Measurements from ENCODE around the gene IGSF5.

Gene IGSF5

DNA sequence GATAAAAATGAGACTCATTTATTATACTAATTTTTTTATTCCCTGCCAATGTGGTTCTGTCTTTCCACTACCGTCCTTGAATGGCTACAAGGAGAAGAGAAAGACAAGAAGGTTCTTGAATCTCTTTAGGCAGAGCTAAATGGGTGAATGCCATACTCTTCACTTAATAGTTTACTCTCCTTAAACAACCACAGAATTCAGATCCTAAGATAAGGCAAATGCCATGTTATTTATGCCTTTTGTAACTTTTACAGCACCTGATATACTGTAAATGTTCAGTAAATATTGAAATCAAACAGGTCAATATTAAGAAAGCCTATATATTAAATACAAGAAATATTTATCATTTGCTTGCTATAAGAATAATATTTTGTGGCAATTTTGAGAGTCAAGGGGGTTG, 58.4 kb downstream of the IGSF5 start:
- H3K27me3 ChIP-seq (ENCODE audit: insufficient read depth, poor library complexity, severe bottlenecking): peaks cover 2% of the 10 kb centered on the region
- H3K4me3 ChIP-seq (replicated peaks; ENCODE audit: insufficient read depth, low read length): no peak overlapping the region
- TF ChIP-seq SPI1 (IDR thresholded peaks at IDR 0.05; ENCODE audit: borderline replicate concordance, low read depth): no peak
- TF ChIP-seq, protein P1, sequence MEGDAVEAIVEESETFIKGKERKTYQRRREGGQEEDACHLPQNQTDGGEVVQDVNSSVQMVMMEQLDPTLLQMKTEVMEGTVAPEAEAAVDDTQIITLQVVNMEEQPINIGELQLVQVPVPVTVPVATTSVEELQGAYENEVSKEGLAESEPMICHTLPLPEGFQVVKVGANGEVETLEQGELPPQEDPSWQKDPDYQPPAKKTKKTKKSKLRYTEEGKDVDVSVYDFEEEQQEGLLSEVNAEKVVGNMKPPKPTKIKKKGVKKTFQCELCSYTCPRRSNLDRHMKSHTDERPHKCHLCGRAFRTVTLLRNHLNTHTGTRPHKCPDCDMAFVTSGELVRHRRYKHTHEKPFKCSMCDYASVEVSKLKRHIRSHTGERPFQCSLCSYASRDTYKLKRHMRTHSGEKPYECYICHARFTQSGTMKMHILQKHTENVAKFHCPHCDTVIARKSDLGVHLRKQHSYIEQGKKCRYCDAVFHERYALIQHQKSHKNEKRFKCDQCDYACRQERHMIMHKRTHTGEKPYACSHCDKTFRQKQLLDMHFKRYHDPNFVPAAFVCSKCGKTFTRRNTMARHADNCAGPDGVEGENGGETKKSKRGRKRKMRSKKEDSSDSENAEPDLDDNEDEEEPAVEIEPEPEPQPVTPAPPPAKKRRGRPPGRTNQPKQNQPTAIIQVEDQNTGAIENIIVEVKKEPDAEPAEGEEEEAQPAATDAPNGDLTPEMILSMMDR (IDR thresholded peaks at IDR 0.05; ENCODE audit: insufficient read depth, low read length): no peak
- no peak overlapping the region for H3K27ac ChIP-seq (replicated peaks)
- DNase-seq (ENCODE audit: low read depth in 1 of 2, low spot score in 1 of 2): no peak

DNA sequence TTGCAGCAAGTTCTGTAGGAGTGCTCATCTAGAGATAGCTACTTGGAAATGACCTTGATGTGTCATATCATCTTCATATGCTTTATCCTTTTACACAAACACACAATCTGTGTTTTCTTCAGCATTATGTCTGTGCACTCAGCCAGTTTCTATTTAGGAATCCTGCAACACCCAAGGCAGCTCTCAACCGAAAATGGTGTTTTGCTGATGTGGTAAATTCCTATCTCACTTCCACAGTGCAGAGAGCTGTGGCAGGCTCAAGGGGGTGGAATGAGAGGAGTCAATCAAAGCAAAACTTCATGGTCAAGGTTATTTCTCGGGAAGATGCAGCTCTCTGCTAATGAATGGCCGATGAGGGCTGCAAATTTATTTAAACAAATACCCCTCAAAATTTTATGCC, 59.3 kb downstream of the IGSF5 start:
- Histone ChIP-seq H3K4me3 (replicated peaks; ENCODE audit: insufficient read depth, low read length) (no peak overlapping the region), H3K27ac (replicated peaks) (no peak overlapping the region), H3K27me3 (ENCODE audit: insufficient read depth, poor library complexity, severe bottlenecking) (peaks cover 2% of the 10 kb centered on the region)
- no peak for TF ChIP-seq GABPA (IDR thresholded peaks at IDR 0.05; ENCODE audit: low read depth)
- no peak for TF ChIP-seq POLR2AphosphoS5 (IDR thresholded peaks at IDR 0.05; ENCODE audit: low read depth)
- TF ChIP-seq, protein P2, sequence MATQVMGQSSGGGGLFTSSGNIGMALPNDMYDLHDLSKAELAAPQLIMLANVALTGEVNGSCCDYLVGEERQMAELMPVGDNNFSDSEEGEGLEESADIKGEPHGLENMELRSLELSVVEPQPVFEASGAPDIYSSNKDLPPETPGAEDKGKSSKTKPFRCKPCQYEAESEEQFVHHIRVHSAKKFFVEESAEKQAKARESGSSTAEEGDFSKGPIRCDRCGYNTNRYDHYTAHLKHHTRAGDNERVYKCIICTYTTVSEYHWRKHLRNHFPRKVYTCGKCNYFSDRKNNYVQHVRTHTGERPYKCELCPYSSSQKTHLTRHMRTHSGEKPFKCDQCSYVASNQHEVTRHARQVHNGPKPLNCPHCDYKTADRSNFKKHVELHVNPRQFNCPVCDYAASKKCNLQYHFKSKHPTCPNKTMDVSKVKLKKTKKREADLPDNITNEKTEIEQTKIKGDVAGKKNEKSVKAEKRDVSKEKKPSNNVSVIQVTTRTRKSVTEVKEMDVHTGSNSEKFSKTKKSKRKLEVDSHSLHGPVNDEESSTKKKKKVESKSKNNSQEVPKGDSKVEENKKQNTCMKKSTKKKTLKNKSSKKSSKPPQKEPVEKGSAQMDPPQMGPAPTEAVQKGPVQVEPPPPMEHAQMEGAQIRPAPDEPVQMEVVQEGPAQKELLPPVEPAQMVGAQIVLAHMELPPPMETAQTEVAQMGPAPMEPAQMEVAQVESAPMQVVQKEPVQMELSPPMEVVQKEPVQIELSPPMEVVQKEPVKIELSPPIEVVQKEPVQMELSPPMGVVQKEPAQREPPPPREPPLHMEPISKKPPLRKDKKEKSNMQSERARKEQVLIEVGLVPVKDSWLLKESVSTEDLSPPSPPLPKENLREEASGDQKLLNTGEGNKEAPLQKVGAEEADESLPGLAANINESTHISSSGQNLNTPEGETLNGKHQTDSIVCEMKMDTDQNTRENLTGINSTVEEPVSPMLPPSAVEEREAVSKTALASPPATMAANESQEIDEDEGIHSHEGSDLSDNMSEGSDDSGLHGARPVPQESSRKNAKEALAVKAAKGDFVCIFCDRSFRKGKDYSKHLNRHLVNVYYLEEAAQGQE (IDR thresholded peaks at IDR 0.05; ENCODE audit: insufficient replicate concordance, low read depth): no peak
- TF ChIP-seq, protein P1 (IDR thresholded peaks at IDR 0.05; ENCODE audit: insufficient read depth, low read length): no peak
- TF ChIP-seq SPI1 (IDR thresholded peaks at IDR 0.05; ENCODE audit: borderline replicate concordance, low read depth): no peak
- no peak for DNase-seq (ENCODE audit: low read depth in 1 of 2, low spot score in 1 of 2)

DNA sequence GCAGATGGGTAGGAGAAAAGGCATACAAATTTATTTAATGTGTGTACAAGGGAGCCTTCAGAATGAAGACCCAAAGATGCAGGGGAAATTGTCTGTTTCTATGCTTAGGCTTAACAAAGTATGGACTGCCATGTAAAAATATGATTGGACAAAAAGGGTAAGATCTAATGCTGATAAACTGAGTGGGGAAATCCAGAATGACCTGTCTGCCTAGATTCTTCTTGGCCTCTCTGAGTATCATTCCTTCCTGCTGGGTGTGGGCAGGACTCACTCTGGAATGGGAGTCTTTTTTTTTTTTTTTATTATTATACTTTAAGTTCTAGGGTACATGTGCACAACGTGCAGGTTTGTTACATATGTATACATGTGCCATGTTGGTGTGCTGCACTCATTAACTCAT, 61.0 kb downstream of the IGSF5 start:
- no peak for DNase-seq (ENCODE audit: low read depth in 1 of 2, low spot score in 1 of 2)
- TF ChIP-seq, protein P2 (IDR thresholded peaks at IDR 0.05; ENCODE audit: insufficient replicate concordance, low read depth): no peak
- TF ChIP-seq POLR2AphosphoS5 (IDR thresholded peaks at IDR 0.05; ENCODE audit: low read depth): no peak
- TF ChIP-seq, protein P1 (IDR thresholded peaks at IDR 0.05; ENCODE audit: insufficient read depth, low read length): no peak
- no peak overlapping the region for H3K4me3 ChIP-seq (replicated peaks; ENCODE audit: insufficient read depth, low read length)
- no peak overlapping the region for H3K27ac ChIP-seq (replicated peaks)
- H3K27me3 ChIP-seq (ENCODE audit: insufficient read depth, poor library complexity, severe bottlenecking): no peaks in the 10 kb centered on the region

DNA sequence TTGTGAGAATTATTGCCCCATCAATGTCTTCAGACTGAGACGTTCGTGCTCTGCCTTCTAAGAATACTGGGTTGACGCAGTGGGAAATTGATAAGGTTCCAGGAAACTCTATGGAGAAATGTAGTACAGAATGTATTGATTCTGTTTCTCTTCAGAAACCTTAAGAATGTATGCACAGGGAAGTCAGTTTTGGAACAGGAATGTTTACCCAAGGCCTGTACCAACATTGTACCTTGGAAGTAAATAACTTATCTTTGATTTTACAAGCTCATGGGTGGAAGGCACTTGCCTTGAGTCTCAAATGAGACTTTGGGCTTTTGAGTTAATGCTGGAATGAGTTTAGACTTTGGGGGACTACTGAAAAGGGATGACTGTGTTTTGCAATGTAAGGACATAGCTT, 62.8 kb downstream of the IGSF5 start:
- H3K4me3 ChIP-seq (replicated peaks; ENCODE audit: insufficient read depth, low read length): no peak overlapping the region
- DNase-seq (ENCODE audit: low read depth in 1 of 2, low spot score in 1 of 2): no peak
- no peaks in the 10 kb centered on the region for H3K27me3 ChIP-seq (ENCODE audit: insufficient read depth, poor library complexity, severe bottlenecking)
- H3K27ac ChIP-seq (replicated peaks): no peak overlapping the region
- TF ChIP-seq POLR2AphosphoS5 (IDR thresholded peaks at IDR 0.05; ENCODE audit: low read depth): no peak
- no peak for TF ChIP-seq SPI1 (IDR thresholded peaks at IDR 0.05; ENCODE audit: borderline replicate concordance, low read depth)
- no peak for TF ChIP-seq GABPA (IDR thresholded peaks at IDR 0.05; ENCODE audit: low read depth)
- TF ChIP-seq, protein P2 (IDR thresholded peaks at IDR 0.05; ENCODE audit: insufficient replicate concordance, low read depth): no peak
- TF ChIP-seq, protein P1 (IDR thresholded peaks at IDR 0.05; ENCODE audit: insufficient read depth, low read length): no peak

Measured in HL-60 (cell line).